Frontal cortex (tissue), 4 donors: ENCODE measurements around the gene NANOS2. TPM values are rescaled to one million over a fixed set of nuclear protein-coding genes. Genes with fewer than 3 reads are reported as not detected.
"Not testable (repeated sequence)": the region's sequence is repeated elsewhere in the genome, so short reads cannot be mapped to it uniquely, and the experiment has no call there.

ENCODE experiments used
- DNase-seq, 2 donors: peaks; one replicate each; pipeline ENCODE4 v3.0.0; 2012; ENCODE audit warnings: low spot score in 2 of 2
- FAIRE-seq: peaks from 2 replicates; lab custom pipeline; 2012; peaks lifted over from hg19 to GRCh38; lab: Jason Lieb, UNC
- total RNA-seq: library from RNA; depleted of rRNA; stranded (reverse); fragments of >200 nt; gene quantifications from one replicate; pipeline ENCODE4 v1.2.3, GENCODE V29; 2014
- donor health status: control.
- donor health status: control.
- donor health status: control.

NANOS2 gene
- total RNA-seq, 1 donor from 2014 or later, result not detected

DNA sequence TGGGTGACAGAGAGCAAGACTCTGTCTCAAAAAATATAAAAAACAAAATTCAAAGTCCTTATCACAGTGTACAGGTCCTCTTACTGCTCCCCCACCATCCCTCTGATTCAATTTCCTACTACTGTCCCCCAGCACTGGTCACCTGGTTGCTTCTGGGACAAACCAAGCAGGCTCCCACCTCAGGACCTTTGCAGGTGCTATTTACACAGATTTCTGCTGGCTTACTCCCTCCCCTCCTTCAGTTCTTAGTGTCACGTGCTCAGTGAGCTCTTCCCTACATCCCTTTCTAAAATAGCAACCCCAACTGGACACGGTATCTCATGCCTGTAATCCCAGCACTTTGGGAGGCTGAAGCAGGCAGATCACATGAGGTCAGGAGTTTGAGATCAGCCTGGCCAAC, 34.6 kb downstream of the NANOS2 start:
- no peak for DNase-seq
- no peak for FAIRE-seq

DNA sequence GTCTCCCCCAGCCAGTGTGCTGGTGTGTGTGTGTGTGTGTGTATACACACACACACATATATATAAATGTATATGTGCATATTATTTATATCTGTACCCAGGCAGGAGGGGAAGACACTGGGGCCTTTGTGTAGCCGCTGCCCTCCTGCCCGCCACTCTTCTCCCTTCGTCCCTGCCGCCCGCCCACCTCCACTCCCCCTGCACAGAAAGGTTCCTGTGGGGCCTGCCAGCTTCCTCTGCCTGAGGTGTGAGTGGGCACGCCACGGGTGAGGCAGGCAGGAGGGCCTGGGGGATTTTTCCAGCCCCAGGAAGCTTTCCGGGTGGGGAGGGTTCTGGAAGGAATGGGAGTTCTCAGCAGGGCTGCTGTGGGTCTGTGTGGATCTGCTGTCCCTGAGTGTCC, 35.5 kb downstream of the NANOS2 start:
- no peak for DNase-seq
- no peak for FAIRE-seq

DNA sequence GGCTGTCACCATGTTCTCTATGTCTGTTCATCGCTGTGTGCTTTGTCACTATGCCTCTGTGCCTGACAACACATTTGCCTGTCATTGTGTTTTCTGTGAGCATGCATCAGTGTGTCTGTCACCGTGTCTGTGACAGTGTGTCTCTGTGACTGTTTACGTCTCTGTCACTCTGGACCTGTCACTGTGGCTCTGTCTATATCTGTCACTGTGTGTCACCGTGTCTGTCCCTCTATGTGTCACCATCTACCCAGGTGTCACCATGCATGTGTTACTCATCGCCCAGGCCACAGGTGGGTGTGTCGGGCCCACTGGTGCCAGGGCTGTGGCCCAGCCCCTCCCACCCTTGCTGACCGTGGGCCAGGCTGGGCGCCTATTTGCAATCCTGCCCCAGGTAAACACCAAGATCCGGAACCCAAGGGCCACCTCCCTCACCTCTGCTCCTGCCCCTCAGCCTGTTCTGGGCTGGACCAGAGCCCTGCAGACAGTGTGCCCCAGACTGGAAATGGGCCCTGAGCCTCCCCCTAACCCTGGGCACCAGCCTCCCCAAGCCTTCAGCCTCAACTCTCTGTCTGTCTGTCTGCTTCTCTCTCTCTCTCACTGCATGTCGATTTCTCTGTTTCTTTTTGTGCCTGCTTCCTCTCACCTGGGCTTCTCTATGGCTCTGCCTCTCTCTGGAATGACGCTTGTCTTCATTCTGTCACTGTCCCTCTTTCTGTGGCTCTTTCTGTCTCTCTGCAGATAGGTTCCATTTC, 36.4 kb downstream of the NANOS2 start:
- DNase-seq, result no peak
- no peak for FAIRE-seq

DNA sequence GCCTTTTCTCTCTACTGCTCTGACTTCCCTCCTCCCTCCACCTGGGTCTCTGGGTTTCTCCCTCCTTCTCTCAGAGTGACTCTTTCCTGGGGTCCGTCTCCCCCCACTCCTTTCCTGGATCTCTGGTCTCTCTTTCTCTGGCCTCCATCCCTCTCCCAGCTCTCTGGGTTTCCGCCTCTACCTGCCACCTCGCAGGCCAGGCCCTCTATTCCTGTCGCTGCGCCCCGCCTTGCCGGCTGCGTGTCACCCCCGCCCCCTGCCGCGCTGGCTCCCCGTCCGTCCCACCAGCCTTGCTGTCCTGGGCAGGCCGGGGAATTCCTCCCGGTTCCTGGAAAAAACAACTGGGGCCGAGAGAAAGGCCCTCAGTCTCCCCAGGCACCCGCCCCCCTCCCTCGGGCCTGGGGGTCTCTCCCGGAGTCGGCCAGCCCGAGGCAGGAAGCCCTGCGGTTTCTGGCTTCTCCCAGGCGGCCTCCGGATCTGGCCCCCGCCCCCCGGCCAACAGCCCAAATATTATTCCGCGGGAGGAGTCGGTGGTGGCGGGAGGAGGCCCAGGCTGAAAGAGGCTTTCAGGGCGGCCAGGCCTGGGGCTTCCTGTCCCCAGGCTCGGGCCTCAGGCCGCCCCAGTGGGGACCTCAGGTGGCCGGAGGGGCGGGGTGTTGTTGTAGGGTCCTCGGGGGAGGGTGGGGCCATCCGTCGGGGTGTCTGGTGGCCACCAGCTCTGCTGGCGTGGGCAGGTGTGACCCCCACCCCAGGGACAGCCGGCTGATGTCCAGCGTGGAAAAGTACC, 38.0 kb downstream of the NANOS2 start:
- FAIRE-seq (no peak), DNase-seq (peak in 1 of 2 donors; percentile 28)

DNA sequence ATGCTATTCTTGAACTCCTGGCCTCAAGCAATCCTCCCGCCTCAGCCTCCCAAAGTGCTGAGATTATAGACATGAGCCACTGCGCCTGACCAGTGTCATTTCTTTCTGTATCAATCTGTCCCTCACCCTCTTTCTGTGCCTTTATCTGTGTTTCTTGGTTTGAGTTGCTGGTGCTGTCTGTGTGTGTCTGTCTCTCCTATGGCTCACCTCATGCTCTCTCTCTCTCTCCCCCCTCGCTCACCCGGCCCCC, 38.5 kb downstream of the NANOS2 start:
- DNase-seq (no peak), FAIRE-seq (no peak)

DNA sequence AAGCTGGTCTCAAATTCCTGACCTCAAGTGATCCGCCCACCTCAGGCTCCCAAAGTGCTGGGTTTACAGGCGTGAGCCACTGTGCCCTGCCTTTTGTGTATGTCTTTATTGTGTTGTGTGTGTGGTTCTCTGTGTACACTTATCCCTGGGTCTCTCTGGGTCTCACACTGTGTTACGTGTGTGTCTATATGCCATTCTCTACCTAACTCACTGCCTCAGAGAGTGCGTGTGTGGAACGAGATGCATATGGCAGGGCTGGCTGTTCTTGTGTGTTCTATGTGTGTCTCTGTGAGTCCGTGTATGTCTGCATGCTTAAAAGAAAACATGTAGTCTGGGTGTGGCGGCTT, 40.0 kb downstream of the NANOS2 start:
- FAIRE-seq (no peak), DNase-seq (peak in 1 of 2 donors; percentile 19)

DNA sequence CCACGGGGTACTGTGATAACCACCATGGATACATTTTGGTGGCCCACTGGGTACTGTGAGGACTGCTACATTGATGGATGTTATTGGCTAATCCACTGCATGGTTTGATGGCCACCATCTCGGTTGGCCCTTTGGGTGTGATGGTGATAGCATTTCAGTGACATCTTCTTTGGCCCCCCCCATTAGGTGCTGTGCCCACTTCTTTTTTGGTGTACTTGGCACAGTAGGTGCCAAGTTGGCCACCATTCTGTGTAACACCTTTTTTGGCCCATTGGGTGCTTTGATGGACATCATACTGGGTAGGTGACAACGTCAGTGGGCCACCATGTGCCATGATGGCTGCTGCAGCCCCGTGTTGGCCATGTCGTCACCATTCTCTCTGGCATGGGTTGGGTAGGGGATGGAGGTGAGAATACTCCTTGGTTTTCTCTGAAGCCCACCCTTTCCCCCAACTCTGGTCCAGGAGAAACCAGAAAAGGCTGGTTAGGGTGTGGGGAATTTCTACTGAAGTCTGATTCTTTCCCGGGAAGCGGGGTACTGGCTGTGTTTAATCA, 41.3 kb downstream of the NANOS2 start:
- no peak for FAIRE-seq
- no peak for DNase-seq

DNA sequence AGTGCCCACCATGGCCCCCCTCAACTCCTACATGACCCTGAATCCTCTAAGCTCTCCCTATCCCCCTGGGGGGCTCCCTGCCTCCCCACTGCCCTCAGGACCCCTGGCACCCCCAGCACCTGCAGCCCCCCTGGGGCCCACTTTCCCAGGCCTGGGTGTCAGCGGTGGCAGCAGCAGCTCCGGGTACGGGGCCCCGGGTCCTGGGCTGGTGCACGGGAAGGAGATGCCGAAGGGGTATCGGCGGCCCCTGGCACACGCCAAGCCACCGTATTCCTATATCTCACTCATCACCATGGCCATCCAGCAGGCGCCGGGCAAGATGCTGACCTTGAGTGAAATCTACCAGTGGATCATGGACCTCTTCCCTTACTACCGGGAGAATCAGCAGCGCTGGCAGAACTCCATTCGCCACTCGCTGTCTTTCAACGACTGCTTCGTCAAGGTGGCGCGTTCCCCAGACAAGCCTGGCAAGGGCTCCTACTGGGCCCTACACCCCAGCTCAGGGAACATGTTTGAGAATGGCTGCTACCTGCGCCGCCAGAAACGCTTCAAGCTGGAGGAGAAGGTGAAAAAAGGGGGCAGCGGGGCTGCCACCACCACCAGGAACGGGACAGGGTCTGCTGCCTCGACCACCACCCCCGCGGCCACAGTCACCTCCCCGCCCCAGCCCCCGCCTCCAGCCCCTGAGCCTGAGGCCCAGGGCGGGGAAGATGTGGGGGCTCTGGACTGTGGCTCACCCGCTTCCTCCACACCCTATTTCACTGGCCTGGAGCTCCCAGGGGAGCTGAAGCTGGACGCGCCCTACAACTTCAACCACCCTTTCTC, 42.3 kb downstream of the NANOS2 start:
- DNase-seq (no peak), FAIRE-seq (no peak)

DNA sequence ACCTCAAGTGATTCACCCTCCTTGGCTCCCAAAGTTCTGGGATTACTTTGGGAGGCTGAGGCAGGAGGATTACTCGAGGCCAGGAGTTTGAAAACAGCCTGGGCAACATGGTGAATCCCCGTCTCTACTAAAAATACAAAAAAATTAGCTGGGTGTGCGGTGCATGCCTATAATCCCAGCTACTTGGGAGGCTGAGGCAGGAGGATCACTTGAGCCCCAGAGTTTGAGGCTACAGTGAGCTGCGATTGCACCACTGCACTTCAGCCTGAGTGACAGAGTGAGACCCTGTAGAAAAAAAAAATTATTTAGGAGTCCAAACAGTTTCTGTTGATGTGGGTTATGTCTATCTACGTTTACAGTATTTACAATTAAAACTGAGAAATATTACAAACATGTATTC, 43.8 kb downstream of the NANOS2 start:
- FAIRE-seq (no peak), DNase-seq (no peak)

DNA sequence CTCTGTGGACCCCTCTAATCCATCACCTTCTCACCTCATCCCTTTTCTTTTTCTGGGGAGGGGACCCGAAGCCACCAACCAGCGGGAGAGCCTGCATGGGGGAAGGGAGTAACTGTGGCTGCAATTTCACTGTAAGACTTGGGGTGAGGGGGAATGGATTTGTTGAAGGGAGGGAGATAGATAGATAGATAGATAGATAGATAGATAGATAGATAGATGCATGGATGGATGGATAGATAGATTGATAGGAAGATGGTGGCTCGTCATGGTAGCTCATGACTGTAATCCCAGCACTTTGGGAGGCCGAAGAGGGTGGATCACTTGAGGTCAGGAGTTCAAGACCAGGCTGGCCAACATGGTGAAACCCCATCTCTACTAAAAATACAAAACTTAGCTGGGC, 47.3 kb downstream of the NANOS2 start:
- not testable (repeated sequence) for DNase-seq, FAIRE-seq

DNA sequence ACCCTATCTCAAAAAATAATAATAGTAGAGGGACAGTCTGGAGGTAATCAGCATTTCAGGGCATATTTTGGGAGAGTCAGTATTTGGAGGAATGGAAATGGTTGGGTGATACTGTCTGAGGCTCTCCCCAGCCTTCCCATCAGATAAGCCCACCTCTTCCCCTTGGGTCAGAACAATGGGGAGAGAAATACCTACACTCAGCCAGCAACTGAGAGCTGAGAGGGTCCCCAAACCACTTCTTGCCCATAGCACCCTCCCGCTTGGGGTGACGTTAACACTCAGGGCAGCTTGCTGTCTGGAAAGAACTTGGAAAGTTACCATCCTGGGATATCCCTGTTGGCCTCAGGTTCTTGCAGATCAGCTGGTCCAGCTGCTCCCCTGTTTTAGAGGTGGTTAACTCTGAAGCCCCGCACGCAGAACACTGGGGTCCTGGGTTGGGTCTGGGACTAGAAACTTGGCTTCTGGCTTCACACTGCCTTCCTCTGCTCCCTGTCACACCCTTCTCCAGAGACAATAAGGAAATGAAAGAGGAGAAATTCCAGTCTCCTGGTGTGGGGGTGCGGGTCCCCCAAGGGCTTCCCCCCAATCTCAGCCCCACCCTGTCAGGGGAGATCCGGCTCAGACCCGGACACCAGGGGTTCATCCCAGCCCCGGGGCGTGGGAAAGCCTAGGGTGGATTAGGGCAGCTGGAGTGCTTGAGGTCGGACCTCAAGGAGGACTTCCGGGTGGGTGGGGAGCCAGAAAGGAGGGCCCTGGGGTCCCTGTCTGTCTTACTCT, 48.0 kb downstream of the NANOS2 start:
- no peak for DNase-seq
- FAIRE-seq, result no peak

DNA sequence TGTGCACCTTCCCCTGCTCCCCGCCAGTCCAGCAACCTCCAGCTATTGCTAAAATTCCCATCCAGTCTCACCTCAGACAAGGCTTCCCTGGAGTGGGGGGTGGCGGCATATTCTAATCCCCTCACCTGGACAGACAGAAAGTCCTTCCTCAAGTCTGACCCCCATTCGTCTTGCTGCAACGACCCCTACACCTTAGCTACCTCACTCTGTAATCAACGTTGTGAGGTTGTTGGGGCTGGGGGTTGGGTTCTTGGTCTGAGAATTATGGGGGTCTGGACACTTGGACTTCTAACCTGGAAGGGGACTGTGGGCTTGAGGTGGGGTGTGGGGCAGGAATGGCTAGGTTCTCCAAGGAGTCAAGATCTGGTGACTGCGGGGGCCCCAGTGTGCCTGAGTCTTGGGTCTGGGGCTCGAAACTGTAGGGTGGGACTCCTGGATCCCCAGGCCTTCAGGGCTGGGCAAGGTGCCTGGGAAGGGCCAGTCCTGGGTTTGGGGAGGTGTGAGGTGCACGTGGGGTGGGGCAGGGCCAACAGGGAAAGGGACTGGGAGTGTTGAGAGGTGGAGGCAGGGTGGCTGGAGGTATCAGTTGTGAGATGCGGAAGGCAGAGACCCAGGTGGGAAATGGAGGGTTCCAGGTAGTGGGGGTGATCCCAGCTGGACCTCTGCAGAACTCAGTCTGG, 49.2 kb downstream of the NANOS2 start:
- DNase-seq (no peak), FAIRE-seq (no peak)

DNA sequence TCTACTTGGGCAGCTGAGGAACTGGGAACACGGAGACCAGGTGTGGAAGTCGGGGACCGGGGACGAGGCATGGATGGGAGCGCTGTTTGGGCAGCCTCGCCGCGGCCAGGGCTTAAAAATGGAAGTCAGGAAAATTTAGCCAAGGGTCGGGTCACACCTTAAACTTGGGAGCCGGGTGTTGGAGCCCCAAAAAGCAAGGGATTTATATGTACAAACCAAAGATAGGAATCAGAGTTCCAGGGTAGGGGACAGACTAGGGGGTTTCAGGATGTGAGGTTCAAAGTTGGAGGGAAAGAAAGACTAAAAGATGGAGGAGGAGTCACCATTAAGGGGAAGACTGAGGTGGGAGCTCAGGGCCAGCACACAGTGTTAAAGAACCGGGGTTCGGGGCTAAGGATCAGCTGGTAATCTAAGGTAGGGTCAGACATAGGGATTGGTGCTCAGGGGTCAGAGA, 49.9 kb downstream of the NANOS2 start:
- FAIRE-seq, result no peak
- DNase-seq, result no peak

DNA sequence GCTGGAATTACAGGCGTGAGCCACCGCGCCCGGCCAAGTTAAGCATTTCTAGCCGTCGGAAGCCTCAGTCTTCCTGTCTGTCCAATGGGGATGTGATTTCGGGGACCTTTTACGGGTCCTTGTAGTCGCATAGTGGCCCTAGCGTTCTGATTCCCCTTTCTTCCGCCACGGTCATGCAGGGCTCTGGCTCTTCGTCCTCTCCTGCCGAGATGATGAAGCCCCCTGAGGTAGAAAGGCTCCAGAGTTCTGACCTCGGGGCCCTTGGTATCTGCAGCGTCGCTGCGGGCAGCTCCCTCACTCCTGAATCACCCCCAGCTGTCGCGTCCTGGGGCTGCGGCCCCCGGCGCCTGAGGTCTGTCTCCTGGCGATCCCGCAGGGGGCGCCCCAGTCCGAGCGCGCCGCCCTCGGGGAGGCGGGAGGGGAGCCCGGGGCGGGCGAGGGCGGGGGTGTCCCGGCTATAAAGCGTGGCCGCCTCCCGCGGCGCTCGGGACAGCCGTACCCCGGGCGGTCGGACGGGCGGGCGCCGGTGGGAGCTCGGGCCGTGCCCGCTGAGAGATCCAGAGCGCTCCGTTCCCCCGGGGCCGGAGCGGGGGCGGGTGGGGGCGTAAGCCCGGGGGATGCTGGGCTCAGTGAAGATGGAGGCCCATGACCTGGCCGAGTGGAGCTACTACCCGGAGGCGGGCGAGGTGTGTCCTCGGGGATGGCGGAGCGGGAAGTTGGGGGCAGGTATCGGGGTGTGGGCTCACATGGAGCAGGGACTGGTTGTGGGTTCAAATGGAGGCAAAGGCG, 50.5 kb downstream of the NANOS2 start, which contains the start of gene FOXA3:
FOXA3 (plus strand) TSS at position 487 of the 789 bp plus-strand sequence; CDS start at position 618, 131 bp downstream.
- FAIRE-seq, result no peak

DNA sequence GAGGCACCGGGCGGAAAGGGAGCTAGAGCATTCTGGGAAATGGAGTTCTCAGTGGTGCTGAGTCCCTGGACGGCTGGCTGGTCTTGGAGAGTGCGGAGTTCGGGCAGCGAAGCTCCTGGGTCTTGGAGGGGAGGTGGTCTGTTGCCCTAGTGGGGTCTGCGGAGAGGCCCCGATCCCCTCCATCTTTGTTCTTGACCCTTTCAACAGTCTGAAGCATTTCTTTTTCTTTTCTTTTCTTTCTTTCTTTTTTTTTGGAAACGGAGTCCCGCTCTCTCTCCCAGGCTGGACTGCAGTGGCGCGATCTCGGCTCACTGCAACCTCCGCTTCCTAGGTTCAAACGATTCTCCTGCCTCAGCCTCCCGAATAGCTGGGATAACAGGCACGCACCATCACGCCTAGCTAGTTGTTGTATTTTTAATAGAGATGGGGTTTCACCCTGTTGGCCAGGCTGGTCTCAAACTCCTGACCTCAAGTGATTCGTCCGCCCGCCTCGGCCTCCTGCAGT, 51.2 kb downstream of the NANOS2 start:
- FAIRE-seq, result no peak

More for the DNA sequence above, 50.5 kb downstream of the NANOS2 start, which contains the start of gene FOXA3:
- peak; percentile 71 to 75 for DNase-seq

More for the DNA sequence above, 51.2 kb downstream of the NANOS2 start:
- DNase-seq, result no peak
